Endothelial cell of umbilical vein (primary cell): ENCODE results near the gene HIVEP3. TPM values are rescaled to one million over a fixed set of nuclear protein-coding genes. Genes with fewer than 3 reads are reported as not detected.

Source experiments
- BruUV-seq: library from RNA; stranded (reverse); fragments of 400-500 nt; replicated peaks from 2 replicates; lab custom pipeline; 2021; lab: Mats Ljungman, UMichigan
- CTCF ChIA-PET: fragments of 300-600, 350-600 bp; sonication (Branson Sonifier 250); formaldehyde crosslinking; loops from one replicate; lab custom pipeline; 2021; ENCODE audit warnings: antibody characterized with exemption, inconsistent platforms; lab: Charles Lee
- POLR2A ChIA-PET: fragments of 300-600, 350-600 bp; sonication (Branson Sonifier 250); formaldehyde crosslinking; loops from one replicate; lab custom pipeline; 2021; ENCODE audit warnings: antibody characterized with exemption, inconsistent platforms; lab: Charles Lee
- DNase-seq: peaks from one replicate; pipeline ENCODE4 v3.0.0-alpha.2; 2011; ENCODE audit warnings: low read depth, low spot score
- FAIRE-seq: peaks from 2 replicates; lab custom pipeline; 2011; peaks lifted over from hg19 to GRCh38; lab: Jason Lieb, UNC
- H2AFZ ChIP-seq: 2 replicates; pipeline ENCODE4 v1.6.0; 2012; ENCODE audit warnings: low read depth, low read length, control low read depth, inconsistent platforms
- H3K27ac ChIP-seq: 2 replicates; pipeline ENCODE4 v1.5.1; 2011; ENCODE audit warnings: low read depth, mild to moderate bottlenecking, control low read depth, low read length, moderate library complexity; ENCODE audit not compliant: insufficient read depth
- H3K27me3 ChIP-seq, 2 experiments: 2 replicates each; pipeline versions ENCODE4 v1.6.0 to v1.6.1; 2011; ENCODE audit warnings: low read length in 2 of 2, mixed read lengths in 1 of 2; ENCODE audit not compliant: control insufficient read depth in 2 of 2, insufficient read depth in 2 of 2
- H3K36me3 ChIP-seq, 2 experiments: 2 replicates in 1 of 2; 3 replicates in 1 of 2; pipeline ENCODE4 v1.5.1; 2011; ENCODE audit warnings: low read length in 2 of 2, mild to moderate bottlenecking in 1 of 2, moderate library complexity in 1 of 2; ENCODE audit not compliant: control insufficient read depth in 2 of 2, insufficient read depth in 2 of 2; ENCODE audit errors: extremely low read depth in 1 of 2
- H3K4me1 ChIP-seq: 3 replicates; pipeline ENCODE4 v1.5.1; 2011; ENCODE audit warnings: mild to moderate bottlenecking, low read length; ENCODE audit not compliant: control insufficient read depth, insufficient read depth; ENCODE audit errors: extremely low read depth
- H3K4me2 ChIP-seq: 2 replicates; pipeline ENCODE4 v1.6.1; 2011; ENCODE audit warnings: low read length, control low read depth, mixed read lengths; ENCODE audit not compliant: insufficient read depth
- H3K4me3 ChIP-seq, 3 experiments: fragments of 200-600 bp in 1 of 3; sonication (generic), shearing (Covaris generic) in 1 of 3; replicated peaks in 1 of 3; 2 replicates each; pipeline ENCODE4 v1.5.1; 2011 to 2016; ENCODE audit warnings: control low read depth in 3 of 3, low read length in 3 of 3, mild to moderate bottlenecking in 2 of 3, inconsistent platforms in 1 of 3, low read depth in 1 of 3, moderate library complexity in 1 of 3; ENCODE audit not compliant: insufficient read depth in 1 of 3
- H3K79me2 ChIP-seq: 2 replicates; pipeline ENCODE4 v1.6.0; 2012; ENCODE audit warnings: low read length, inconsistent platforms; ENCODE audit not compliant: control insufficient read depth, insufficient read depth
- H3K9ac ChIP-seq: replicated peaks from 2 replicates; pipeline ENCODE3; 2011; ENCODE audit warnings: low read length, control low read depth; ENCODE audit not compliant: insufficient read depth; ENCODE audit errors: extremely low read depth
- H3K9me1 ChIP-seq: replicated peaks from 3 replicates; pipeline ENCODE4 v1.6.0; 2011; ENCODE audit warnings: mild to moderate bottlenecking, low read length; ENCODE audit not compliant: control insufficient read depth, insufficient read depth; ENCODE audit errors: extremely low read depth
- H3K9me3 ChIP-seq: replicated peaks from 2 replicates; pipeline ENCODE4 v1.5.1; 2012; ENCODE audit warnings: low read length, inconsistent platforms; ENCODE audit not compliant: control insufficient read depth, insufficient read depth
- H4K20me1 ChIP-seq: replicated peaks from 2 replicates; pipeline ENCODE3; 2011; ENCODE audit warnings: mild to moderate bottlenecking, low read length; ENCODE audit not compliant: control insufficient read depth, insufficient read depth; ENCODE audit errors: extremely low read depth
- CTCF ChIP-seq, 2 donors: IDR thresholded peaks; 1 replicate in 1 of 2; 2 replicates in 1 of 2; pipeline ENCODE4 v1.5.1; 2011; ENCODE audit warnings: low read length in 2 of 2, mild to moderate bottlenecking in 2 of 2, moderate library complexity in 2 of 2, control low read depth in 1 of 2, inconsistent platforms in 1 of 2, low read depth in 1 of 2; ENCODE audit not compliant: insufficient read depth in 1 of 2; ENCODE audit errors: extremely low read depth in 1 of 2
- EZH2 ChIP-seq: IDR thresholded peaks from 2 replicates; pipeline ENCODE4 v1.6.1; 2012; ENCODE audit warnings: borderline replicate concordance, low read depth, mild to moderate bottlenecking, moderate library complexity, low read length, inconsistent platforms; ENCODE audit not compliant: severe bottlenecking
- FOS ChIP-seq: IDR thresholded peaks from 2 replicates; pipeline ENCODE4 v1.6.1; 2011; ENCODE audit warnings: mild to moderate bottlenecking, low read length, moderate library complexity, borderline replicate concordance; ENCODE audit not compliant: insufficient read depth
- GATA2 ChIP-seq: IDR thresholded peaks from 2 replicates; pipeline ENCODE4 v1.7.0; 2011; ENCODE audit warnings: low read depth, mild to moderate bottlenecking, moderate library complexity, mixed read lengths, low read length; ENCODE audit not compliant: insufficient read length, insufficient read depth
- JUN ChIP-seq: IDR thresholded peaks from 2 replicates; pipeline ENCODE4 v1.6.1; 2011; ENCODE audit warnings: borderline replicate concordance, low read depth; ENCODE audit not compliant: insufficient read length, insufficient read depth
- MYC ChIP-seq: IDR thresholded peaks from one replicate; pipeline ENCODE4 v1.6.1; 2011; ENCODE audit warnings: mild to moderate bottlenecking, low read depth, low read length
- POLR2A ChIP-seq: IDR thresholded peaks from 2 replicates; pipeline ENCODE4 v1.6.1; 2012; ENCODE audit warnings: low read depth, mild to moderate bottlenecking, control low read depth, low read length
- POLR2AphosphoS5 ChIP-seq: IDR thresholded peaks from 2 replicates; pipeline ENCODE4 v1.6.1; 2012; ENCODE audit warnings: low read depth, mild to moderate bottlenecking, control low read depth, low read length, moderate library complexity; ENCODE audit not compliant: insufficient read depth
- dilution Hi-C: fragments of 300-500 bp; cut with MboI; formaldehyde crosslinking; loops from one replicate; pipeline ENCODE4 v1.15.0; 2019; ENCODE audit warnings: low sequenced_read_pairs; ENCODE audit not compliant: extremely low pct_ligation_motif_present
- intact Hi-C: fragments of 100-400 bp; cut with micrococcal nuclease; formaldehyde crosslinking; loops from one replicate; pipeline ENCODE4 v1.10.0; 2022
- polyA plus RNA-seq, 4 experiments: library from polyadenylated mRNA; depleted of rRNA in 3 of 4; stranded (reverse) in 3 of 4; unstranded in 1 of 4; fragments of >200 nt; gene quantifications; 2 replicates each; pipeline versions ENCODE4 v1.2.1 to v1.2.3, GENCODE V29; 2011 to 2012; ENCODE audit warnings: missing spikeins in 1 of 4
- small RNA-seq: library from RNA; depleted of rRNA; stranded (forward); fragments of <200 nt; gene quantifications from one replicate; pipeline ENCODE3, GENCODE V24; 2012; ENCODE audit warnings: low replicate concordance, low read depth; ENCODE audit not compliant: insufficient read depth, insufficient read length
- total RNA-seq: library from RNA; stranded (reverse); gene quantifications from 2 replicates; pipeline ENCODE4 v1.2.3, GENCODE V29; 2021
- TF ChIP-seq, protein P1 (sequence below): IDR thresholded peaks from 2 replicates; pipeline ENCODE4 v1.6.1; 2011; ENCODE audit not compliant: insufficient read depth, insufficient read length

The HIVEP3 gene
- total and polyA plus RNA-seq, 2 donors (not counting 3 experiments of a cell fraction or from before 2014, with no cell fraction given): 3.4 to 4.0 TPM

GRCh38 chr1:41456847-41457540 is 461.7 kb downstream of the HIVEP3 start:
- DNase-seq (no peak), FAIRE-seq (no peak)
- Histone ChIP-seq H3K9me3 (no peaks in the 10 kb centered on the region), H2AFZ (no peak overlapping the region), H3K9ac (no peak overlapping the region), H3K4me1 (no peaks in the 10 kb centered on the region), H3K9me1 (no peaks in the 10 kb centered on the region), H4K20me1 (no peaks in the 10 kb centered on the region), H3K4me2 (no peak overlapping the region), H3K36me3 (no peaks in the 10 kb centered on the region), H3K79me2 (no peaks in the 10 kb centered on the region), H3K27ac (no peak overlapping the region), H3K4me3 (no peak overlapping the region), H3K27me3 (peaks cover 0 to 7% of the 10 kb centered on the region in 2 experiments)
- POLR2A ChIA-PET: no interaction called here
- intact Hi-C loops: no loop called here
- TF ChIP-seq POLR2A (no peak), CTCF (IDR thresholded peaks at IDR 0.05; ENCODE audit: extremely low read depth in 1 of 2, insufficient read depth in 1 of 2, low read depth in 1 of 2, low read length in 2 of 2) (no peak), FOS (no peak), MYC (no peak), JUN (no peak), EZH2 (no peak), GATA2 (no peak), POLR2AphosphoS5 (no peak)
- TF ChIP-seq, protein P1, sequence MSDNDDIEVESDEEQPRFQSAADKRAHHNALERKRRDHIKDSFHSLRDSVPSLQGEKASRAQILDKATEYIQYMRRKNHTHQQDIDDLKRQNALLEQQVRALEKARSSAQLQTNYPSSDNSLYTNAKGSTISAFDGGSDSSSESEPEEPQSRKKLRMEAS: no peak
- BruUV-seq: no TSS peak
- CTCF ChIA-PET: interaction anchor here (1.5 kb wide), 1 partner anchor 24 kb away, joined by 4 read pairs; no protein-coding TSS in a partner anchor
- dilution Hi-C loops: no loop called here

Small RNA genes within 50 kb of the gene (small RNA-seq; reads per million reads assigned to genes)
- gene RNA5SP45: not detected

Other genes starting within 250 kb of the HIVEP3 start
- not detected in 2 replicates for gene GUCA2B, start 234.5 kb upstream of the HIVEP3 start, total RNA-seq
- not detected in 2 replicates for gene GUCA2B, start 234.5 kb upstream of the HIVEP3 start, polyA plus RNA-seq
- gene GUCA2A, start 245.8 kb upstream of the HIVEP3 start, total RNA-seq: not detected in 2 replicates
- gene GUCA2A, start 245.8 kb upstream of the HIVEP3 start, polyA plus RNA-seq: not detected in 2 replicates